Measurements from ENCODE around the gene LRRC74B.

LRRC74B gene

GRCh38 chr22:21026783-21027692, 18.7 kb upstream of the LRRC74B start:
- H3K79me2 ChIP-seq, result no peaks in the 10 kb centered on the region
- no peak overlapping the region for H3K27ac ChIP-seq
- H3K9me3 ChIP-seq (ENCODE audit: control insufficient read depth, low read length), result no peaks in the 10 kb centered on the region
- no peak overlapping the region for H3K4me3 ChIP-seq (ENCODE audit: low read depth, low read length)
- no peaks in the 10 kb centered on the region for H3K4me1 ChIP-seq
- no peak overlapping the region for H3K9ac ChIP-seq
- peaks cover 3% of the 10 kb centered on the region for H3K27me3 ChIP-seq (ENCODE audit: control insufficient read depth, insufficient read depth, low read length)
- H3K4me2 ChIP-seq (ENCODE audit: low read length), result no peak overlapping the region
- no peak overlapping the region for H2AFZ ChIP-seq
- H3K36me3 ChIP-seq (ENCODE audit: control insufficient read depth, insufficient read depth, low read length), result no peaks in the 10 kb centered on the region
- no peak for TF ChIP-seq CTCF (IDR thresholded peaks at IDR 0.05)

DNA sequence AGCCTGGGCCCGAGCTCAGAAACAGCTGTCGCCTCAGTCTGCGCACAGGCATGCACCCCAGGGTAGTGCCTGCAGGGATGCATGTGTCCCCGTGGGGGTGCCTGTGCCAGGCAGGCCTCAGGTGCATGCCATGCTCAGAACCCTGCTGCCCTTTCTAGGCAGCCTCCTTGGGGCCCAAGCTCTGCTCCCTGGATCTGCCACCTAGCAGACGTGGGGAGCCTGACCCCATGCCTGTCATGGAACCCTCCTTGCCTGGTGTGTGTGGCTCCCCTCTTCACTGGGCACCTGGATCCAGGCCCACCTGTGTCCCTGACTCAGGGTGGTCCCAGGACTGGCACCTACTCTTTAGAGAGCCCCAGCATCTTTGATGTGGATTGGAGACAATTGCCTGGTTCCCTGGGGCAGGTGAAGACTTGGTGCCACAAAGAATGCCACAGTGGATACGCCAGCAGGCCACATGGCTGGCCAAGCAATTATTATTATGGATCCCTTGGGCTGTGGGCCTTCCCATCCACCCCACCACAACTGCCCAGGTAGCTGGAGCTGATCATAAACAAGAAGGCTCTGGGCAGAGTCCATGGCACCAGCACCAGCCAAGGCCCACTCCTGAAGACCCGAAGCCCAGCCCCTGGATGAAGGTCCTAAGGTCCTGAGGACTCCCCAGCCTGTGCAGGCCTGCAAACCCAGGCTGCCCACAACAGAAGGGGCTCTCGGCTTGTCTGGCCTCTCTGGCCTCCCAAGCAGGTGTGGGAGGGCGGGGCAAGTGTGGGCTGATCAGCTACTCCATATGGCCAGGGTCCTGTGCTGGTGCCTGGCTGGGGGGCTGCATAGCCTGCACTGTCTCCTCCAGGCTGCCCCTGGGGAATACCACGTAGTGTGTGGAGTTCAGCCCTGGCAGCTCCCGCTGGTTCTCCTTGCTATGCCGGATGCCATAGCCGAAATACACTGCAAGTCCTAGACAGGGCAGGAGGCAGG, 17.2 kb upstream of the LRRC74B start:
- Histone ChIP-seq H3K4me3 (ENCODE audit: low read depth, low read length) (no peak overlapping the region), H3K79me2 (no peaks in the 10 kb centered on the region), H3K9ac (no peak overlapping the region), H3K4me1 (no peaks in the 10 kb centered on the region), H3K9me3 (ENCODE audit: control insufficient read depth, low read length) (no peaks in the 10 kb centered on the region), H3K27ac (no peak overlapping the region), H2AFZ (no peak overlapping the region), H3K4me2 (ENCODE audit: low read length) (no peak overlapping the region), H3K27me3 (ENCODE audit: control insufficient read depth, insufficient read depth, low read length) (peaks cover 3% of the 10 kb centered on the region), H3K36me3 (ENCODE audit: control insufficient read depth, insufficient read depth, low read length) (no peaks in the 10 kb centered on the region)
- no peak for TF ChIP-seq CTCF (IDR thresholded peaks at IDR 0.05)

GRCh38 chr22:21029486-21030025, 16.2 kb upstream of the LRRC74B start:
- no peak overlapping the region for H2AFZ ChIP-seq
- no peaks in the 10 kb centered on the region for H3K4me1 ChIP-seq
- no peaks in the 10 kb centered on the region for H3K9me3 ChIP-seq (ENCODE audit: control insufficient read depth, low read length)
- no peak overlapping the region for H3K4me3 ChIP-seq (ENCODE audit: low read depth, low read length)
- TF ChIP-seq CTCF (IDR thresholded peaks at IDR 0.05), result no peak
- H3K27me3 ChIP-seq (ENCODE audit: control insufficient read depth, insufficient read depth, low read length), result peaks cover 3% of the 10 kb centered on the region
- no peak overlapping the region for H3K4me2 ChIP-seq (ENCODE audit: low read length)
- H3K9ac ChIP-seq, result no peak overlapping the region
- H3K27ac ChIP-seq, result no peak overlapping the region
- H3K36me3 ChIP-seq (ENCODE audit: control insufficient read depth, insufficient read depth, low read length), result no peaks in the 10 kb centered on the region
- H3K79me2 ChIP-seq, result no peaks in the 10 kb centered on the region

DNA sequence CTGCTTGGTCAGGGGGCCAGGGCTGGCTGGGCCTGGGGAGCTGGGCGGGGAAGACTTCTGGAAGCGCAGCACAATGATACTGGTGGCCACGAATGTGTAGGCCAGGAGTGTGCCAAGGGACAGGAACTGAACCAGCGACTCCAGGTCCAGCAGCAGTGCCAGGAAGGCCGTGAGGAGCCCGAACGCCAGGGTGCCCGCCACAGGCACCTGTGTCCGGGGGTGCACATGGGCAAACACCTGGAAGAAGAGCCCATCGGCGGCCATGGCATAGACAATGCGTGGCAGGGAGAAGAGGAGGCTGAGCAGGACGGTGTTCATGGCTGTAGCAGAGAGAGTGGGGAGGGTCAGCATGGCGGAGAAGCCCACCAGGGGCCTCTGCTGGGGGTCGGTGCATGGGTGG, 15.7 kb upstream of the LRRC74B start:
- no peaks in the 10 kb centered on the region for H3K4me1 ChIP-seq
- peaks cover 3% of the 10 kb centered on the region for H3K27me3 ChIP-seq (ENCODE audit: control insufficient read depth, insufficient read depth, low read length)

More for the DNA sequence above, 15.7 kb upstream of the LRRC74B start:
- H3K79me2 ChIP-seq, result no peaks in the 10 kb centered on the region
- no peak overlapping the region for H3K9ac ChIP-seq
- TF ChIP-seq CTCF (IDR thresholded peaks at IDR 0.05), result no peak
- H3K9me3 ChIP-seq (ENCODE audit: control insufficient read depth, low read length), result no peaks in the 10 kb centered on the region
- H3K4me3 ChIP-seq (ENCODE audit: low read depth, low read length), result no peak overlapping the region
- no peak overlapping the region for H3K4me2 ChIP-seq (ENCODE audit: low read length)
- H2AFZ ChIP-seq, result no peak overlapping the region
- H3K27ac ChIP-seq, result no peak overlapping the region
- no peaks in the 10 kb centered on the region for H3K36me3 ChIP-seq (ENCODE audit: control insufficient read depth, insufficient read depth, low read length)
